Mesenchymal stem cell (in vitro differentiated cells and primary cell): ENCODE results near the gene DIAPH2.

Experiments
- DNase-seq: peaks from one replicate; pipeline ENCODE4 v3.0.0-alpha.2; 2013
- H2AFZ ChIP-seq: one replicate; pipeline ENCODE4 v1.6.1; 2013; ENCODE audit warnings: low read depth, mild to moderate bottlenecking, control low read depth, inconsistent platforms, low read length, moderate library complexity
- H2AK5ac ChIP-seq: 2 replicates; pipeline ENCODE4 v1.6.1; 2013; ENCODE audit warnings: low read length, moderate library complexity, mild to moderate bottlenecking, inconsistent platforms; ENCODE audit not compliant: severe bottlenecking
- H2BK120ac ChIP-seq: one replicate; pipeline ENCODE4 v1.6.1; 2013; ENCODE audit warnings: low read depth, mild to moderate bottlenecking, inconsistent platforms, low read length, moderate library complexity
- H2BK12ac ChIP-seq, 2 experiments: one replicate each; pipeline ENCODE4 v1.6.1; 2013; ENCODE audit warnings: inconsistent platforms in 2 of 2, low read length in 2 of 2, mild to moderate bottlenecking in 2 of 2, moderate library complexity in 2 of 2, control low read depth in 1 of 2
- H2BK15ac ChIP-seq: one replicate; pipeline ENCODE4 v1.6.1; 2013; ENCODE audit warnings: mild to moderate bottlenecking, low read depth, inconsistent platforms; ENCODE audit not compliant: poor library complexity, severe bottlenecking
- H2BK5ac ChIP-seq: 2 replicates; pipeline ENCODE4 v1.6.1; 2013; ENCODE audit warnings: low read depth, mild to moderate bottlenecking, low read length, control low read depth, inconsistent platforms; ENCODE audit not compliant: poor library complexity, severe bottlenecking
- H3K14ac ChIP-seq, 2 experiments: one replicate each; pipeline ENCODE4 v1.6.1; 2013; ENCODE audit warnings: inconsistent platforms in 2 of 2, low read length in 2 of 2, control low read depth in 1 of 2, mild to moderate bottlenecking in 1 of 2, moderate library complexity in 1 of 2
- H3K18ac ChIP-seq, 2 experiments: one replicate each; pipeline ENCODE4 v1.6.1; 2013; ENCODE audit warnings: inconsistent platforms in 2 of 2, low read length in 2 of 2, control low read depth in 1 of 2, low read depth in 1 of 2, mild to moderate bottlenecking in 1 of 2
- H3K23ac ChIP-seq, 2 experiments: one replicate each; pipeline ENCODE4 v1.6.1; 2013; ENCODE audit warnings: inconsistent platforms in 2 of 2, low read length in 2 of 2, mild to moderate bottlenecking in 2 of 2, moderate library complexity in 2 of 2, control low read depth in 1 of 2
- H3K27ac ChIP-seq: 2 replicates; pipeline ENCODE4 v1.5.1; 2013; ENCODE audit warnings: mild to moderate bottlenecking, moderate library complexity, low read length, control low read depth, inconsistent platforms; ENCODE audit not compliant: poor library complexity, severe bottlenecking
- H3K27me3 ChIP-seq, 2 experiments: 2 replicates each; pipeline versions ENCODE4 v1.6.1 to v1.7.0; 2013; ENCODE audit warnings: low read length in 2 of 2, mild to moderate bottlenecking in 2 of 2, moderate library complexity in 2 of 2, control low read depth in 1 of 2, inconsistent platforms in 1 of 2; ENCODE audit not compliant: control insufficient read depth in 1 of 2, insufficient read depth in 1 of 2
- H3K36me3 ChIP-seq, 2 experiments: 2 replicates each; pipeline versions ENCODE4 v1.6.1 to v1.7.0; 2013; ENCODE audit warnings: low read length in 2 of 2, control low read depth in 1 of 2, inconsistent platforms in 1 of 2, low read depth in 1 of 2, mild to moderate bottlenecking in 1 of 2; ENCODE audit not compliant: insufficient read depth in 2 of 2, control insufficient read depth in 1 of 2
- H3K4ac ChIP-seq, 2 experiments: one replicate each; pipeline ENCODE4 v1.6.1; 2013; ENCODE audit warnings: inconsistent platforms in 2 of 2, low read length in 2 of 2, mild to moderate bottlenecking in 2 of 2, moderate library complexity in 2 of 2, control low read depth in 1 of 2, low read depth in 1 of 2
- H3K4me1 ChIP-seq: 2 replicates; pipeline ENCODE4 v1.6.1; 2013; ENCODE audit warnings: low read depth, low read length, control low read depth; ENCODE audit not compliant: control insufficient read depth, insufficient read depth
- H3K4me2 ChIP-seq: 2 replicates; pipeline ENCODE4 v1.6.1; 2013; ENCODE audit warnings: low read length, mild to moderate bottlenecking, inconsistent platforms; ENCODE audit not compliant: poor library complexity, severe bottlenecking
- H3K4me3 ChIP-seq, 2 experiments: 2 replicates each; pipeline versions ENCODE4 v1.5.1 to v1.7.0; 2013; ENCODE audit warnings: low read length in 2 of 2, mild to moderate bottlenecking in 2 of 2, control low read depth in 1 of 2, low read depth in 1 of 2; ENCODE audit not compliant: insufficient read depth in 1 of 2
- H3K79me1 ChIP-seq: replicated peaks from 2 replicates; pipeline ENCODE4 v1.6.1; 2013; ENCODE audit warnings: mild to moderate bottlenecking, control low read depth, low read length, inconsistent platforms; ENCODE audit not compliant: poor library complexity, severe bottlenecking
- H3K9ac ChIP-seq: 2 replicates; pipeline ENCODE4 v1.7.0; 2013; ENCODE audit warnings: mild to moderate bottlenecking, low read length, moderate library complexity
- H3K9me3 ChIP-seq: 2 replicates; pipeline ENCODE4 v1.7.0; 2013; ENCODE audit warnings: mild to moderate bottlenecking, low read length; ENCODE audit not compliant: control insufficient read depth
- H4K8ac ChIP-seq: one replicate; pipeline ENCODE4 v1.6.1; 2013; ENCODE audit warnings: inconsistent platforms, mild to moderate bottlenecking, low read length, moderate library complexity
- H4K91ac ChIP-seq: one replicate; pipeline ENCODE4 v1.6.1; 2013; ENCODE audit warnings: mild to moderate bottlenecking, low read length, inconsistent platforms
- WGBS: methylation state at CpG from one replicate; pipeline ENCODE4 v1.1.7; 2013; ENCODE audit warnings: mixed read lengths; 5-methylcytosine and 5-hydroxymethylcytosine counted together

DIAPH2 gene

GRCh38 chrX:96835660-96836289, 151.1 kb downstream of the DIAPH2 start:
- H3K18ac ChIP-seq: no peak overlapping the region
- no peak overlapping the region for H3K9ac ChIP-seq
- H3K4me2 ChIP-seq: no peak overlapping the region
- no peaks in the 10 kb centered on the region for H3K4me1 ChIP-seq
- H3K9me3 ChIP-seq: no peaks in the 10 kb centered on the region
- H3K4me3 ChIP-seq: no peak overlapping the region
- H4K91ac ChIP-seq: no peak overlapping the region
- H3K14ac ChIP-seq: no peak overlapping the region
- no peak overlapping the region for H2AK5ac ChIP-seq
- DNase-seq: no peak
- H3K79me1 ChIP-seq: no peaks in the 10 kb centered on the region
- no peak overlapping the region for H2AFZ ChIP-seq
- no peak overlapping the region for H2BK120ac ChIP-seq
- no peaks in the 10 kb centered on the region for H3K36me3 ChIP-seq
- no peak overlapping the region for H2BK12ac ChIP-seq
- WGBS: 88% methylated on average over 3 of the region's 5 CpGs
- no peak overlapping the region for H3K4ac ChIP-seq
- no peak overlapping the region for H4K8ac ChIP-seq
- no peak overlapping the region for H2BK15ac ChIP-seq
- no peak overlapping the region for H3K27ac ChIP-seq
- H3K27me3 ChIP-seq: no peaks in the 10 kb centered on the region
- H3K23ac ChIP-seq: no peak overlapping the region
- no peak overlapping the region for H2BK5ac ChIP-seq

GRCh38 chrX:96837808-96838207, 153.2 kb downstream of the DIAPH2 start:
- no peak overlapping the region for H2BK15ac ChIP-seq
- H3K27ac ChIP-seq: no peak overlapping the region
- no peak overlapping the region for H2AFZ ChIP-seq
- no peak overlapping the region for H3K23ac ChIP-seq
- no peak overlapping the region for H3K9ac ChIP-seq
- H2BK12ac ChIP-seq: no peak overlapping the region
- H3K14ac ChIP-seq: no peak overlapping the region
- H2BK120ac ChIP-seq: no peak overlapping the region
- no peaks in the 10 kb centered on the region for H3K4me1 ChIP-seq
- H2BK5ac ChIP-seq: no peak overlapping the region
- H4K8ac ChIP-seq: no peak overlapping the region
- DNase-seq: no peak
- 100% methylated on average over 1 of the region's 3 CpGs for WGBS
- H3K27me3 ChIP-seq: no peaks in the 10 kb centered on the region
- H3K4me2 ChIP-seq: no peak overlapping the region
- no peak overlapping the region for H3K4ac ChIP-seq
- no peak overlapping the region for H4K91ac ChIP-seq
- H3K18ac ChIP-seq: no peak overlapping the region
- H2AK5ac ChIP-seq: no peak overlapping the region
- H3K79me1 ChIP-seq: no peaks in the 10 kb centered on the region
- no peaks in the 10 kb centered on the region for H3K9me3 ChIP-seq
- H3K4me3 ChIP-seq: no peak overlapping the region
- H3K36me3 ChIP-seq: no peaks in the 10 kb centered on the region

GRCh38 chrX:96838537-96838936, 153.9 kb downstream of the DIAPH2 start:
- Histone ChIP-seq H2BK120ac (no peak overlapping the region), H3K14ac (no peak overlapping the region)

GRCh38 chrX:96841325-96841724, 156.7 kb downstream of the DIAPH2 start:
- Histone ChIP-seq H4K8ac (no peak overlapping the region), H2BK5ac (no peak overlapping the region), H2AFZ (no peak overlapping the region), H3K4me3 (no peak overlapping the region), H2BK15ac (no peak overlapping the region), H3K23ac (no peak overlapping the region), H4K91ac (no peak overlapping the region), H3K27me3 (no peaks in the 10 kb centered on the region), H2BK12ac (no peak overlapping the region), H3K4me1 (no peaks in the 10 kb centered on the region), H3K36me3 (no peaks in the 10 kb centered on the region), H3K27ac (no peak overlapping the region), H3K79me1 (no peaks in the 10 kb centered on the region), H2BK120ac (no peak overlapping the region), H3K4me2 (no peak overlapping the region), H3K9ac (no peak overlapping the region), H3K9me3 (no peaks in the 10 kb centered on the region), H3K14ac (no peak overlapping the region), H3K4ac (no peak overlapping the region), H3K18ac (no peak overlapping the region), H2AK5ac (no peak overlapping the region)
- 95% methylated on average over 1 of the region's 1 CpG for WGBS
- DNase-seq: no peak

More at GRCh38 chrX:96838537-96838936, 153.9 kb downstream of the DIAPH2 start:
- Histone ChIP-seq H3K27ac (no peak overlapping the region), H3K9ac (no peak overlapping the region), H3K4me2 (no peak overlapping the region), H3K4me1 (no peaks in the 10 kb centered on the region), H3K4ac (no peak overlapping the region), H3K9me3 (no peaks in the 10 kb centered on the region), H2AK5ac (no peak overlapping the region), H3K4me3 (no peak overlapping the region), H4K8ac (no peak overlapping the region), H2BK12ac (no peak overlapping the region), H3K27me3 (no peaks in the 10 kb centered on the region), H4K91ac (no peak overlapping the region), H2AFZ (no peak overlapping the region), H2BK5ac (no peak overlapping the region), H3K79me1 (no peaks in the 10 kb centered on the region), H3K23ac (no peak overlapping the region), H2BK15ac (no peak overlapping the region), H3K18ac (no peak overlapping the region), H3K36me3 (no peaks in the 10 kb centered on the region)
- no peak for DNase-seq
- WGBS: 0% methylated on average over 1 of the region's 1 CpG
